GM18498 (cell line): ENCODE data around the gene CXCL9.
"Not testable (repeated sequence)": the region's sequence is repeated elsewhere in the genome, so short reads cannot be mapped to it uniquely, and the experiment has no call there.

Experiments used
- ATAC-seq: cut with Tn5 transposase; IDR thresholded peaks from one replicate; pipeline ENCODE4 v1.9.1; 2021; ENCODE audit warnings: mild to moderate bottlenecking, moderate library complexity; ENCODE audit not compliant: unreplicated experiment

Gene CXCL9

DNA sequence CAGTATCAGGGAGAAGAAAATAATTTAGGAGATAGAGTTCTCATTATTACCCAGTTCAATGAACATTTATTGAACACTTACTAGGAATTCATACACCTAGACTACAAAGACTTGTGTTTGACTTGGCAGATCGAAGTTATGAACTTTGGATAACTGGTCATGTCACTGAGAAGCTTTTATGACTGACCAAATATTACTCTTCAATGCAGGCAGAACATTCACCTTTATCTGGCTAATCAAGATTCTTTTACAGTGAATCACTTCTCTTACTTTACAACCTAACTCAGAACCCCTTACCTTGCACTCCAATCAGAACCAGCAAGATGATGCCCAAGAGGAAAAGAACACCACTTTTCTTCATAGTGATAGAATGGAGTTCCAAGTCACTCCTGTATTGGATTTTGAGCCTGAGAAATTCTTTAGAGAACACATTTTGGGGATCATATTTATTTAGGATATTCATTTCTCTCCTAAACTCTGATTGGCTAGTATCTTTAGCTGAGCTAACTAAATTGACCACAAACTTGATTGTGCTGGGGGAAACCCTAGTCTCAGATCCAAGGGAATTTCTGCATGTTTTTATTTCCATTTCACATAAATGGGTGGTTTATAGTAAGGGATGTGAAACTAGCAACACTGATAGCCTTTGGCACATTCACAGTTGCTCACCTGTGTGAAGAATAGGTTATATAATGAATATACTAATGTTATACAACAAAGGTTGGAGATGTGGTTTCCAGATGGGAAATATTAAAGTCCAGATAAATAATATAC is at the start of gene CXCL9:
CXCL9 (minus strand) TSS at position 421 of the 774 bp plus-strand sequence; CDS start at position 361, 60 bp downstream.
- no peak for ATAC-seq

DNA sequence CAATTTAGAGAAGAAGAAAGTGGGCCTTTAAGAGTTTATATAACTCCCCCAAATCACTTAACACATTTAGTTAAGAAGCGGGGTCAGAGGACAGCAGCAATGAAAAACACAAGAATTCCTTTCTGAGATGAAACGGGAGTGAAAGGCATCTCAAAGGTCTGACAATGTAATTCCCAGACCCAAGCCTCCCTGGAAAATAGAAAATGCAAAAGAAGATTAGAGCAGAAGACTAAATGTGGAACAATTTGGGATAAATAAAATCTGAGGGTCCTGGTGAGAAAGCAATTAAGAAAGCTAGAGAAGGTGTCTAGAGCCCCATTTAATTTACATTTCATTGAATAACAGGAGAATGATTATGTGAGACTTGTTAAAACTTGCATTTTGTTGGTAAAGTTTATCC is 48.1 kb upstream of the CXCL9 start:
- ATAC-seq: no peak

DNA sequence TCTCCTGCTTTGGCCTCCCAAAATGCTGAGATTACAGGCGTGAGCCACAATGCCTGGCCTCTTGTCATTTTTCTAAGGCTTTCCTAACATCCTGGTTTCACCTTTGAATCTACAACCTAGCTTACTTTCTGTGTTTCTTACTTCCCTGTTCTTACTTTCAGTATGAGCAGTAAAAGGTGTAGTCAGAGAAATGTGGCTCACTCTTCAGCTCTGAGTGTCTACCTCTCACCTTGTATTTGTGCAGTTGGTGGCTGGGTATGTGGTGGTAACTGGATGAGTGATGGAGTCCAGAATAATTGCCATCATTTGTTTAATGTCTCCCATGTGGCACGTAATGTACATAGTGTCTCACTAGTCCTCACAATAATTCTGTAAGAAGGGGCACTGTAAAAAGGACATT is 47.7 kb upstream of the CXCL9 start:
- peak; percentile 96 for ATAC-seq

DNA sequence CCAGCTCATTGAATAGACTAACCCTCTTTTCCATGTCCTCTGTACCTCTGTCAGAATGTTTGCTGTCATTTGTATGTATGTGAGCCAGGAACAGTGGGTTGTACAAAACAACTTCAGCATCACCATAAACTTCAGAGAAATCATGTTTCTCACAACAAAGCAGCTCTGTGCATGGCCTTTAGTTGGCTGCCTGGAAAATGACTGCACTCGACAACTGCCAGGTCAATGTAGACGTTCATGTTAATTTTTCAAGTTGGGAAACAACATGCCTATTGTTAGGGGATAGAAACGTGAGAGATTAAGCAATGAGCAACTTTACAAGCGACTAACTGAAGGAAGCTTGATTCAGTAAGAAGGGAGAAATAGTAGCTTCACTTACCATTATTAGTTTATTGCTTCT is 46.4 kb upstream of the CXCL9 start:
- ATAC-seq: no peak

DNA sequence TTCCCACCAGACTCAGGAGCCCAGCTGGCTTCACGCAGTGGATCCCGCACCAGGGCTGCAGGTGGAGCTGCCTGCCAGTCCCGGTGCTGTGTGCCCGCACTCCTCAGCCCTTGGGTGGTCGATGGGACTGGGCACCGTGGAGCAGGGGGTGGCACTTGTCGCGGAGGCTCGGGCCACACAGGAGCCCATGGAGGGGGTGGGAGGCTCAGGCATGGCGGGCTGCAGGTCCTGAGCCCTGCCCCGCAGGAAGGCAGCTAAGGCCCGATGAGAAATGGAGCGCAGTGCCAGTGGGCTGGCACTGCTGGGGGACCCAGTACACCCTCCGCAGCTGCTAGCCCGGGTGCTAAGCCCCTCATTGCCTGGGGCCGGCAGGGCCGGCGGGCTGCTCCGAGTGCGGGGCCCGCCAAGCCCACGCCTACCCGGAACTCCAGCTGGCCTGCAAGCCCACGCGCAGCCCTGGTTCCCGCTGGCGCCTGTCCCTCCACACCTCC is 43.3 kb upstream of the CXCL9 start:
- ATAC-seq: not testable (repeated sequence)

DNA sequence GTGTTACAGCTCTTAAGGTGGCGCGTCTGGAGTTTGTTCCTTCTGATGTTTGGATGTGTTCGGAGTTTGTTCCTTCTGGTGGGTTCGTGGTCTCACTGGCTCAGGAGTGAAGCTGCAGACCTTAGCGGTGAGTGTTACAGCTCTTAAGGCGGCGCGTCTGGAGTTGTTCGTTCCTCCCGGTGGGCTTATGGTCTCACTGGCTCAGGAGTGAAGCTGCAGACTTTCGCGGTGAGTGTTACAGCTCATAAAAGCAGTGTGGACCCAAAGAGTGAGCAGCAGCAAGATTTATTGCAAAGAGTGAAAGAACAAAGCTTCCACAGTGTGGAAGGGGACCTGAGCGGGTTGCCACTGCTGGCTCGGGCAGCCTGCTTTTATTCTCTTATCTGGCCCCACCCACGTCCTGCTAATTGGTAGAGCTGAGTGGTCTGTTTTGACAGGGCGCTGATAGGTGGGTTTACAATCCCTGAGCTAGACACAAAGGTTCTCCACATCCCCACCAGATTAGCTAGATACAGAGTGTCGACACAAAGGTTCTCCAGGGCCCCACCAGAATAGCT is 42.6 kb upstream of the CXCL9 start:
- not testable (repeated sequence) for ATAC-seq

DNA sequence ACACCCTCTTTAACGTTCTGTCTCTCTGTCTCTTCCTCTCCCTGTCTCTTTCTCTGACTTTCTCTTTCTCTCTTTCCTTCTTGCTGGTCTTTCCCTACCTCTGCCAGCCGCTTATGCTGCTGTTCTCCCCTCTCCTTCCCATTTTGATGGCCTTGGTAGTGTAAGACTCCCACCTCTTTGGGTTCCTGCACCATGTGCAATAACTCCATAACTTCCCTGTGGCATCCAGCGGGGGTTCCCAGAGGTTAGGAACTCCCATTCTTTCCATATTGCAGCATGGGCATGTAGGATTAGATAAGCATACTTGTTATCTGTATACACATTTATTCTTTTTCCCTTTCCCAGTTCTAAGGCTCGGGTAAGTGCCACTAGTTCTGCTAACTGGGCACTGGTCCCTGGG is 37.4 kb upstream of the CXCL9 start:
- ATAC-seq: not testable (repeated sequence)

DNA sequence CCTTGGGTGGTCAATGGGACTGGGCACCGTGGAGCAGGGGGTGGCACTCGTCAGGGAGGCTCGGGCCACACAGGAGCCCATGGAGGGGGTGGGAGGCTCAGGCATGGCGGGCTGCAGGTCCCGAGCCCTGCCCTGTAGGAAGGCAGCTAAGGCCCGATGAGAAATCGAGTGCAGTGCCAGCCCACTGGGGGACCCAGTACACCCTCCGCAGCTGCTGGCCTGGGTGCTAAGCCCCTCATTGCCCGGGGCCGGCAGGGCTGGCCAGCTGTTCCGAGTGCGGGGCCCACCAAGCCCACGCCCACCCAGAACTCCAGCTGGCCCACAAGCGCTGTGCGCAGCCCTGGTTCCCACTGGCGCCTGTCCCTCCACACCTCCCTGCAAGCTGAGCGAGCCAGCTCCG is 36.0 kb upstream of the CXCL9 start:
- not testable (repeated sequence) for ATAC-seq

DNA sequence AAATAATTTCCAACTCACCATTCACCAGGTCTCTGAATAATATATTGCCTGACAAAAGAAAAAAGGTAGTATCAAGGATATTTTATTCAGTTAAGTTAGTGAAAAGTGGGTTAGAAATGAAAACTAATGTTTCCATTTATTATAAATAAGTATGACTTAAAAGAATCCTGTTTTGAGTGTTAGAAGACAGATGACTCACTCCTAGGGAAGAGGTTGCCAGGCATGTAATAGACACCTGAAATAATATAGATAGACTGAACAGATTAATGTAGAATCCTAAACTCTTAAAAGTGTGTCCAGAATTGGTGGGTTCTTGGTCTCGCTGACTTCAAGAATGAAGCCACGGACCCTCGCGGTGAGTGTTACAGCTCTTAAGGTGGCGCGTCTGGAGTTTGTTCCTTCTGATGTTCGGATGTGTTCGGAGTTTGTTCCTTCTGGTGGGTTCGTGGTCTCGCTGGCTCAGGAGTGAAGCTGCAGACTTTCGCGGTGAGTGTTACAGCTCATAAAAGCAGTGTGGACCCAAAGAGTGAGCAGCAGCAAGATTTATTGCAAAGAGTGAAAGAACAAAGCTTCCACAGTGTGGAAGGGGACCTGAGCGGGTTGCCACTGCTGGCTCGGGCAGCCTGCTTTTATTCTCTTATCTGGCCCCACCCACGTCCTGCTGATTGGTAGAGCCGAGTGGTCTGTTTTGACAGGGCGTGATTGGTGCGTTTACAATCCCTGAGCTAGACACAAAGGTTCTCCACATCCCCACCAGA is 35.1 kb upstream of the CXCL9 start:
- ATAC-seq: not testable (repeated sequence)

DNA sequence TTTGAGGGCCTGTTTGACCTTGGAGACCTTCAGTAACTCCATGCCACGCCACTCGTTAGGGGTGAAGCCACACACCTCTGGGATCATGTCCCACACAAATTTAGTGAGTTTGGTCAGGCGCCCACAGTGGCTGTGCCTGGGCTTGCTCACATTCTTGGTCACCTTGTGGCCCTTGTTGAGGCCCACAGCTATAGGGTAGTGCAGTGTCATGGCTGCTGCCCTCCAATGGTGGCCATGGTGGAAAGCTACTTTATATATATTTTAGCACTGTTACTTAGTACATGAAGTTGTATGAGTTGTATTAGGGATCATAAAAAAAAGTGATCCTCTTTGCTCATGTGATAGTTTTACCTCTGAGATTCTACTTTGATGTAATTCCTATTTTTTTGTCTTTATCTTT is 29.5 kb upstream of the CXCL9 start:
- ATAC-seq: peak; percentile 50

DNA sequence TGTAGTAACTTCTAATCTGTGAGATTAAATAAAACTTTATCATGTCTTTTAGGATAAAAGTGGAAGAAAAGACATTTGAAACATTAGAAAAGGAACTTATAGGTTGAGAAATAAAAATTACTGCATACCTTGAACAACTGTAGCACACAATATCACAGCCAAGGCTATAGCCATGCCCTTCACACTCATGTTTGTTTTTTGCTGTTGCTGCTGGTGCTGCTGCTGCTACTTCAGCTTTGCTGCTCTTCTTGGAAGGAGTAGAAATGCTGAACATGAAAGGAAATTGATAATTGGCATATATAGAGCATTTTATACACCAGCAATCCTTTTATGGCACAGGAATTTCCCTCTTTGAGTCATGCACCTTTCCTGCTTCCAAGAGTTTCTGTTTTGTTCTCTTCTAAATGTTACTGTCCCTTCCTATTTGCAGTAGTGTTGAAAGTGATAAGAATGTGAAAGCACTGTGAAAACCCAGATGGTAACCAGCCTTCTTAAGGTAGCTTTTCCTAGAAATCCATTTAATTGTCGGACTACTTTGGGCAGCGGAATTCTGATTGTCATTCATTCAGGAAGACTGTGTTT is 28.6 kb upstream of the CXCL9 start, which contains the start of gene CXCL11:
CXCL11 (minus strand) TSS at position 272 of the 582 bp plus-strand sequence; CDS start at position 189, 83 bp downstream.
- no peak for ATAC-seq

DNA sequence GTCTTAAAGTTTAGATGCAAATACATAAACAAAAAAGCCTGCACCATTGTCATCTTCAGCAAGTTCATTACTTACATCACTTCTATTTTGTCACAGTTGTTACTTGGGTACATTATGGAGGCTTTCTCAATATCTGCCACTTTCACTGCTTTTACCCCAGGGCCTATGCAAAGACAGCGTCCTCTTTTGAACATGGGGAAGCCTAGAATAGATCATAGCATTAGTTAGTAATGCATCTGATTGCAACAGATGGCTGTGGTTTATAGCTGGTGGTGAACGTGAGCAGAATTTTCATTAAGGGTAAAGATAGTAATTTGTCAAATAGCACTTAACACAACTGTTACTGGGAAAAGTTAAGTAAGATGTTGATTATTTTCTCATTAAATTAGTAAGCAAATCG is 27.8 kb upstream of the CXCL9 start:
- peak; percentile 76 for ATAC-seq

DNA sequence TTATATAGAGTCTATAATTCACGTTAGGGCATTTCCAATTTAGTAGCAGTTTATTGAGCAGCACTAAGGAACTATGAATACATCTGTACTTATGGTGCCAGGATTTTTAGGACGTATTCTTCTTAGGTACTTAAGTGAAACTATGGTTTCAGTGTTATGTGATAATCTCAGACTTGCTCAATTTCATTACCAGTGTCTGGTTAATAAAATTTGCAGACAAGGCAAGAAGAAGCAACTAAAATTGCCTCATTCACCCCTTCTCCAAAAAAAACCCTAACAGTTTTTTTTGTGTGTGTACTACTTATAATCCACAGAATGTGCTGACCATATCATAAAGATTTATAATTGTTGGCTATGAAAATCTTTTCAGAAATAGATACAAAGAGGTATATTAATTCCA is 22.0 kb upstream of the CXCL9 start:
- no peak for ATAC-seq

DNA sequence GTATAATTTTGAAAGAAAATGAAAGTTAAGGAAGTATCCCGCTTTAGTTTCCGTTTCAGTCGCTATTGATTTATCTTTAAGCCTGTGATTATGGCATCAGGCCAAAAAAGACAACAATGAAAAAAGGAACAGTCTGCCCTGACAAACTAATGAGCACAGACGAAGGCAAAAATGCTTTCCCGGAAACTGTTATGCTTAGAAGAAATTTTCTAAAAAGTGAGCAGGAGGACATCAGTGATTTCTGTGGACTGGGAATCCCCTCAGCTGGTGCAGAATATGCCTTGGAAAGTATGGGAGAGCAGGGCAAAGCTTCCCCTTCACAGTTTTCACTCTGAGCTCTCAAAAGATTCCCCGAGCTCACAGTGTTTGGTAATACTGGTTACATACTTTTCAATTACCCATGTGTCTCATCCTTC is 21.0 kb upstream of the CXCL9 start:
- ATAC-seq: no peak

DNA sequence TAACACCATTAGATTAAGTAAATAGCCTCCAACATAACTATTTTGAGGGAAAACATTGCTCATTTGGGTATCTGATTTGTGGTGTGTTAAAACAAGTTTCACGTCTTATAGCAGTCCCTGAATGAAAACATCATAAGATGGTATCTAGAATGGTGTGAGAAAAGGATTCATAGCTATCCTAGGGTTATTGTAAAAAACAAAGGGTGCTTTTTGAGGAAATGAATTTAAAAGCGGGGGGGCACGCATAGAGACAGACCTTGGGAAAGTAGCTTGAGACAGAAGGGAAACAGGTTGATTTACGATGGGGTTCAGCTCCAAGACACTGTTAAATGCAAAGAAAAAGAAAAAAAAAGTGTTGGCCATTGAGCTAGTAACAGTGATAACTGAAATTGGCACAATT is 16.8 kb upstream of the CXCL9 start:
- no peak for ATAC-seq

DNA sequence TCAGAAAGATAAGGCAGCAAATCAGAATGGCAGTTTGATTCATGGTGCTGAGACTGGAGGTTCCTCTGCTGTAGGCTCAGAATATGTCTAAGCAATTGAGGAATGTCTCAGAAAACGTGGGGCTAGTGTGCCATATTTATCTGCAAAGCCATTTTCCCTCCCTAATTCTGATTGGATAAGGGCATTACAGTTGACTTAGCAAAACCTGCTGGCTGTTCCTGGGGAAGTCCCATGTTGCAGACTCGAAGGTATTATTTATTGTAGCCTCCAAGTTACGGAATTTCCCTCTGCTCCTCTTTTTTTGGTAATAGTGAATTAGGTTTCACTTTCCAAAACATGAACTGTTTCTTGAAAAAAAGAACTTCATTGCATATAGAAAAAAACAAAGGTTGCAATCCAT is 16.1 kb upstream of the CXCL9 start, which contains the start of gene CXCL10:
CXCL10 (minus strand) TSS at position 109 of the 400 bp plus-strand sequence; CDS start at position 43, 66 bp downstream.
- no peak for ATAC-seq

DNA sequence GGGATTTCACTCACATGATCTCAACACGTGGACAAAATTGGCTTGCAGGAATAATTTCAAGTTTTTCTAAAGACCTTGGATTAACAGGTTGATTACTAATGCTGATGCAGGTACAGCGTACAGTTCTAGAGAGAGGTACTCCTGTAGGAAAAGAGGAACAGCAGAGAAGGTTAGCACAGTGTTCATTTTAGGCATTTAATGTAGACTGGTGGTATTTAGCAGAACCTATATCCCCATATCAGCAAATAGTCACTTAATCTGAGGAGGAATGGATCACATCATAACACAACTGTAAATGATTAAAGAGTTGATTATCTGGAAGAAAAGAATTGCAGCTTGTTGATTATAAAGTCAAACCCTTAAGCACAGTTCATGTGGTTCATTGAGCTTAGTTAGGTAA is 15.4 kb upstream of the CXCL9 start:
- ATAC-seq: no peak

DNA sequence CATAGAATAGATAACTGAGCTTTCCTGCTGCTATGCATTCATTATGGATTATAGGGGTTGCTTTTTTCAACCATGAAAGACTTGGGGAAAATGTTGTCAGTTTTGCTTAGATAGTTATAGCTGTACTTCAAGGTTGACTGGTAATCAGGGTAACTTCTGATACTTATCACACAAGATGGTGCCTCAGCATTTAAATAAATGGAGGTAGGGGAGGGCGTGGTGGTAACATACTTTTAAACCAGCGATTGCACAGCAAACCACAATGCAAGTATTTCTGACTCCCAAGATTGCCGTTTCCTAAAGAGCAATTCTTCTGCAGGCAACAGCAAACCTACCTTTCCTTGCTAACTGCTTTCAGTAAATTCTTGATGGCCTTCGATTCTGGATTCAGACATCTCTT is 14.7 kb upstream of the CXCL9 start:
- ATAC-seq: no peak

DNA sequence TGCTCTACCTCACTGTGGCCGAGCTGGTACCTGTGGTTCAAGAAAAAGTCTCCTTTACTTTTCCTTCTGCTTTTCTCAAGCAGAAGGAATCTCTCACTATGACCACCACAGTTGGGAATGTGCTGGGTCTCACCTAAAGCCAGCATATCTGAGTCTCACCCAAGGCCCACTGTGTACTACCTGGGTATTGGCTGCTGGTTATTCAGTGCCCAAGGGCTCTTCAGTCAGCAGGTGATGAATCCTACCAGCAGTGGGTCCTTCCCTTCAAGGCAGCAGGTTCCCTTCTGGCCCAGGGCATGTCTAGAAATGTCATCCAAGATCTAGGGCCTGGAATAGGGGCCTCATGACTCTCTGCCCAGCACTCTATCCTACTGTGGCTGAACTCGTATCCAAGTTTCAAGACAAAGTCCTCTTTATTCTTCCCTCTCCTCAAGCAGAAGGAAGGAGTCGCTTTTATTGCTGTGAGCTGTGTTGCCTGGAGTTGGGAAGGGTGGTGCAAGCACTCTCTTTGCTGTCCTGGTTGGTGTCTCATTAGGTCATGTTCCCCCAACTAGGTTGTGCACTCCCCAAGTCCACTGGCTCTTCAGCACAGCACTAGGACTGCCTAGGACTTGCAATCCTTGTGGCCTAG is 9.9 kb upstream of the CXCL9 start:
- ATAC-seq: no peak

DNA sequence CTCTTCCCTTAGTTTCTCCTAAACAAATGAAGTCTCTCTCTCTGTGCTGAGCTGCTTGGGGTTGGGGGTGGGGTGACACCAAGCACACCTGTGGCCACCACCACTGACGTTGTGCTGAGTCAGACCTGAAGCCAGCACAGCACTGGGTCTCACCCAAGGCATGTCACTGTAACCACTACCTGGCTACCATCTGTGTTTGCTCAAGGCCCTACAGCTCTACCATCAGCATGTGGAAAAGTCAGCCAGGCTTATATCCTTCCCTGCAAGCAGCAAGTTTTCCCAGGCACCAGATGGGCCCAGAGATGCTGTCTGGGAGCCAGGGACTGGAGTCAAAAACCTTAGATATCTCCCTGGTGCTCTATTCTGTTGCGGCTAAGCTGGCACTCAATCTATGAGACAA is 9.1 kb upstream of the CXCL9 start:
- ATAC-seq: peak; percentile 51

DNA sequence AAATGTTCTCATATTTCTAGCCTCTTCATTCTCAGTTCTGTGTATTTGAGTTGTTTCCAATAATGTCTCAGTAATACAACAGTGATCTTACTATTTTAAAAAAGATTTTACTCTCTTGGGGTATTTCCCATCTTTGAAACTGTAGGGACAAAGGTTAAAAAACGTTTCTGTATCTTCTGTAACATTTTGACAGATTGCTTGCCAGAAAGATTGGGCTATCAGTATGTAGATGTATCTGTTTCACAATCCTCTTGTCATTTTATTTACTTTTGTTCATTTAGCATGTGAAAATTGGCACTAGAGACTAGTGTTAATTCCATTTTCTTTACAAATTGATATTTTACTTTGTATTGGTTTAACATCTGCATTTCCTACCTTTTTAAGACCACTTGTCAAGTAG is 6.2 kb upstream of the CXCL9 start:
- ATAC-seq: no peak
